ENCODE results near the gene RAP1GAP. TPM values are rescaled to one million over a fixed set of nuclear protein-coding genes. Genes with fewer than 3 reads are reported as not detected.

RAP1GAP gene
- total and polyA plus RNA-seq, 2 experiments from 2014 or later = 0.41 to 0.97 TPM

- TF ChIP-seq EZH2phosphoT487 (IDR thresholded peaks at IDR 0.05; ENCODE audit: insufficient read depth, low read depth) = no peak
- TF ChIP-seq EZH2 (IDR thresholded peaks at IDR 0.05; ENCODE audit: insufficient read depth, poor library complexity, severe bottlenecking) = no peak
These were observed 121.3 kb downstream of the RAP1GAP start for GRCh38 chr1:21547876-21548275.

More at GRCh38 chr1:21547876-21548275, 121.3 kb downstream of the RAP1GAP start:
- H3K27me3 ChIP-seq (replicated peaks; ENCODE audit: insufficient read depth) = peaks cover 28% of the 10 kb centered on the region
- no peak overlapping the region for H2AFZ ChIP-seq
- no peak for DNase-seq
- peaks cover 15% of the 10 kb centered on the region for H3K4me1 ChIP-seq (ENCODE audit: insufficient read depth)
- H3K9ac ChIP-seq = no peak overlapping the region
- peaks cover 6% of the 10 kb centered on the region; the same call in 1 of the 2 replicates for H3F3A ChIP-seq (ENCODE audit: insufficient read depth)
- H3K4me3 ChIP-seq = no peak overlapping the region
- no peaks in the 10 kb centered on the region for H4K20me1 ChIP-seq (ENCODE audit: insufficient read depth)
- no peaks in the 10 kb centered on the region for H3K36me3 ChIP-seq (ENCODE audit: low read depth)
- 35 to 45% methylated on average over 6 to 10 of the region's 11 CpGs for WGBS, 2 experiments (ENCODE audit: low coverage in 1 of 2, low lambda C conversion rate in 2 of 2, missing lambda C conversion rate in 2 of 2)
- no peak overlapping the region for H3K27ac ChIP-seq
- in situ Hi-C loops (cut with MboI) = no loop called here
- no peaks in the 10 kb centered on the region for H3K9me2 ChIP-seq (ENCODE audit: insufficient read depth)
- no peaks in the 10 kb centered on the region for H3K79me2 ChIP-seq (ENCODE audit: insufficient read depth)
- no peak overlapping the region for H3K4me2 ChIP-seq (ENCODE audit: unreplicated experiment)
- no peaks in the 10 kb centered on the region for H3K9me3 ChIP-seq (ENCODE audit: low read depth)

Other genes with a start within 250 kb of the RAP1GAP start
- gene NBPF3, start 229.2 kb downstream of the RAP1GAP start, total RNA-seq (2014; rRNA removed; shearing (Covaris generic)) = 14.1 and 18.5 TPM in 2 replicates
- 7.5 and 8.9 TPM in 2 replicates for gene NBPF3, start 229.2 kb downstream of the RAP1GAP start, polyA plus RNA-seq (2016; fragmentation: Nextera tagmentation; extraction: Ambion mirVana)
- gene ALPL, start 159.9 kb downstream of the RAP1GAP start, total RNA-seq (2014; rRNA removed; shearing (Covaris generic)) = not detected in 2 replicates
- 0.35 and 0.95 TPM in 2 replicates for gene ALPL, start 159.9 kb downstream of the RAP1GAP start, polyA plus RNA-seq (2016; fragmentation: Nextera tagmentation; extraction: Ambion mirVana)
- gene USP48, start 113.8 kb upstream of the RAP1GAP start, total RNA-seq (2014; rRNA removed; shearing (Covaris generic)) = 34.3 and 43.0 TPM in 2 replicates
- gene USP48, start 113.8 kb upstream of the RAP1GAP start, polyA plus RNA-seq (2016; fragmentation: Nextera tagmentation; extraction: Ambion mirVana) = 52.6 and 60.4 TPM in 2 replicates
- not detected in 2 replicates for gene LDLRAD2, start 142.9 kb upstream of the RAP1GAP start, total RNA-seq (2014; rRNA removed; shearing (Covaris generic))
- 8.5 and 13.2 TPM in 2 replicates for gene LDLRAD2, start 142.9 kb upstream of the RAP1GAP start, polyA plus RNA-seq (2016; fragmentation: Nextera tagmentation; extraction: Ambion mirVana)